K562 (cell line): Measurements from ENCODE around the gene EHBP1L1. TPM values are rescaled to one million over a fixed set of nuclear protein-coding genes. Genes with fewer than 3 reads are reported as not detected.

Experiments
- ATAC-seq: fragments of 200-7000 bp; cut with Tn5 transposase; 3 replicates; pipeline ENCODE4 v1.9.1; 2020; ENCODE audit warnings: moderate library complexity
- BruUV-seq: library from RNA; stranded (reverse); fragments of 400-500 nt; replicated peaks from 2 replicates; lab custom pipeline; 2021; lab: Mats Ljungman, UMichigan
- CTCF ChIA-PET: fragments of 300-600 bp; formaldehyde crosslinking; extraction: SDS; loops from one replicate; lab custom pipeline; 2021; ENCODE audit warnings: low intra/inter-chr PET ratio; lab: Yijun Ruan, JAX
- POLR2A ChIA-PET: fragments of 300-600, 350-650 bp; sonication (Branson Sonifier 250); formaldehyde crosslinking; extraction: SDS; loops from one replicate; lab custom pipeline; 2021; ENCODE audit warnings: antibody characterized with exemption, inconsistent platforms; lab: Yijun Ruan, JAX
- DNase-seq, 4 experiments: peaks; one replicate each; pipeline versions ENCODE4 v3.0.0 to v3.0.0-alpha.2; 2011 to 2018; ENCODE audit warnings: low spot score in 3 of 4, mixed read lengths in 3 of 4; ENCODE audit errors: extremely low read depth in 1 of 4
- FAIRE-seq: peaks from 2 replicates; lab custom pipeline; 2011; peaks lifted over from hg19 to GRCh38; lab: Jason Lieb, UNC
- H2AFZ ChIP-seq: 2 replicates; pipeline ENCODE4 v1.6.0; 2011; ENCODE audit warnings: low read depth, low read length, control low read depth, inconsistent platforms
- H3K27ac ChIP-seq: fragments of 200-600 bp; 3 replicates; pipeline ENCODE4 v1.8.0; 2011; ENCODE audit warnings: low read depth, mild to moderate bottlenecking, control low read depth, inconsistent platforms, low read length, moderate library complexity, mixed read lengths; ENCODE audit errors: extremely low read depth
- H3K27me3 ChIP-seq, 2 experiments: fragments of 300-600 bp in 1 of 2; 2 replicates in 1 of 2; 3 replicates in 1 of 2; pipeline versions ENCODE4 v1.6.0 to v1.8.0; 2011; ENCODE audit warnings: inconsistent platforms in 2 of 2, low read length in 2 of 2, mild to moderate bottlenecking in 1 of 2, mixed read lengths in 1 of 2, moderate library complexity in 1 of 2; ENCODE audit not compliant: control insufficient read depth in 2 of 2, insufficient read depth in 2 of 2
- H3K36me3 ChIP-seq: fragments of 300-600 bp; 3 replicates; pipeline ENCODE4 v1.8.0; 2011; ENCODE audit warnings: mild to moderate bottlenecking, low read length, inconsistent platforms; ENCODE audit not compliant: control insufficient read depth, insufficient read depth
- H3K4me1 ChIP-seq, 2 experiments: fragments of 200-600 bp in 1 of 2; replicated peaks in 1 of 2; 2 replicates in 1 of 2; 3 replicates in 1 of 2; pipeline versions ENCODE4 v1.5.1 to v1.8.0; 2011; ENCODE audit warnings: inconsistent platforms in 2 of 2, low read length in 2 of 2, mild to moderate bottlenecking in 1 of 2, mixed read lengths in 1 of 2, moderate library complexity in 1 of 2; ENCODE audit not compliant: control insufficient read depth in 2 of 2, insufficient read depth in 2 of 2
- H3K4me2 ChIP-seq: 2 replicates; pipeline ENCODE4 v1.6.1; 2011; ENCODE audit warnings: low read length, control low read depth, inconsistent platforms, mixed read lengths; ENCODE audit not compliant: insufficient read depth
- H3K4me3 ChIP-seq: fragments of 200-600 bp; sonication (generic), shearing (Covaris generic); 2 replicates; pipeline ENCODE4 v1.5.1; 2016; ENCODE audit warnings: control low read depth, inconsistent platforms
- H3K79me2 ChIP-seq: fragments of 200-600 bp; 3 replicates; pipeline ENCODE4 v1.8.0; 2011; ENCODE audit warnings: low read length, inconsistent platforms; ENCODE audit not compliant: control insufficient read depth, insufficient read depth
- H3K9ac ChIP-seq, 2 experiments: 2 replicates each; pipeline versions ENCODE4 v1.6.0 to v1.6.1; 2011; ENCODE audit warnings: low read depth in 2 of 2, low read length in 2 of 2, control low read depth in 1 of 2, inconsistent platforms in 1 of 2, mild to moderate bottlenecking in 1 of 2, mixed read lengths in 1 of 2; ENCODE audit not compliant: insufficient read depth in 1 of 2
- H3K9me1 ChIP-seq: one replicate; pipeline ENCODE4 v1.6.0; 2011; ENCODE audit warnings: inconsistent platforms, mild to moderate bottlenecking, low read length, moderate library complexity; ENCODE audit not compliant: control insufficient read depth, insufficient read depth
- H3K9me3 ChIP-seq: replicated peaks from 2 replicates; pipeline ENCODE4 v1.5.1; 2011; ENCODE audit warnings: low read depth, low read length, inconsistent platforms; ENCODE audit not compliant: control insufficient read depth, insufficient read depth
- H4K20me1 ChIP-seq: replicated peaks from 2 replicates; pipeline ENCODE4 v1.6.1; 2011; ENCODE audit warnings: low read length, inconsistent platforms, mixed read lengths; ENCODE audit not compliant: control insufficient read depth, insufficient read depth
- CCAR2 ChIP-seq: fragments of 200-400 bp; formaldehyde crosslinking; IDR thresholded peaks from 2 replicates; pipeline ENCODE4 v1.6.1; 2017; ENCODE audit warnings: mild to moderate bottlenecking, low read depth, low read length
- FOXJ3 ChIP-seq: sonication (generic); formaldehyde crosslinking; IDR thresholded peaks from 2 replicates; pipeline ENCODE4 v1.4.0; 2020; ENCODE audit warnings: mild to moderate bottlenecking, missing genetic modification reagents
- KLF10 ChIP-seq: fragments of 250-450 bp; sonication (Bioruptor Pico); IDR thresholded peaks from 2 replicates; pipeline ENCODE4 v1.6.1; 2021; ENCODE audit warnings: matching md5 sums
- POLR2G ChIP-seq: fragments of 200-400 bp; formaldehyde crosslinking; IDR thresholded peaks from 2 replicates; pipeline ENCODE4 v1.6.1; 2017; ENCODE audit warnings: low read depth, mild to moderate bottlenecking, antibody characterized with exemption, low read length, moderate library complexity
- SPI1 ChIP-seq: IDR thresholded peaks from 2 replicates; pipeline ENCODE4 v1.6.1; 2011; ENCODE audit warnings: low read depth, low read length, control low read depth, borderline replicate concordance
- TAF1 ChIP-seq: IDR thresholded peaks from 2 replicates; pipeline ENCODE4 v1.6.1; 2011; ENCODE audit warnings: mild to moderate bottlenecking, low read length, moderate library complexity; ENCODE audit not compliant: insufficient read depth, control insufficient read depth, severe bottlenecking; ENCODE audit errors: extremely low read depth
- ZC3H4 ChIP-seq: sonication (generic); formaldehyde crosslinking; IDR thresholded peaks from 2 replicates; pipeline ENCODE4 v1.9.0; 2021; ENCODE audit warnings: missing genetic modification reagents, borderline replicate concordance
- ZNF780A ChIP-seq: fragments of 250-450 bp; sonication (Bioruptor Pico); IDR thresholded peaks from 2 replicates; pipeline ENCODE4 v1.5.0; 2021; ENCODE audit warnings: mild to moderate bottlenecking
- WGBS: fragments of 100-300 bp; shearing (Covaris generic); methylation state at CpG from one replicate; pipeline ENCODE4 v1.1.6; 2016; ENCODE audit warnings: low coverage, mixed read lengths; ENCODE audit not compliant: insufficient coverage; ENCODE audit errors: missing lambda C conversion rate; 5-methylcytosine and 5-hydroxymethylcytosine counted together
- in situ Hi-C: fragments of 300-500 bp; cut with MboI; formaldehyde crosslinking; loops from 4 replicates; pipeline ENCODE4 v1.15.0; 2018; ENCODE audit warnings: inconsistent platforms, mixed read lengths
- intact Hi-C: fragments of 100-400 bp; cut with micrococcal nuclease; formaldehyde crosslinking; loops from 2 replicates; pipeline ENCODE4 v1.14.2; 2022
- polyA plus RNA-seq, 8 experiments: library from polyadenylated mRNA; depleted of rRNA in 4 of 8; stranded (reverse) in 5 of 8; unstranded in 3 of 8; fragments of >200 nt; fragmentation: Nextera tagmentation in 2 of 8; fragmentation: Illumina TruSeq in 1 of 8; extraction: Ambion mirVana in 2 of 8; extraction: Trizol in 1 of 8; gene quantifications; 2 replicates each; pipeline versions ENCODE4 v1.2.1 to v1.2.3, GENCODE V29; 2011 to 2014; ENCODE audit warnings: inconsistent platforms in 1 of 8, missing spikeins in 1 of 8
- total RNA-seq, 7 experiments: library from RNA; depleted of rRNA in 6 of 7; stranded (reverse); fragments of >200 nt in 6 of 7; fragmentation: Illumina TruSeq in 2 of 7; extraction: Trizol in 2 of 7; gene quantifications; 2 replicates each; pipeline versions ENCODE4 v1.2.1 to v1.2.3, GENCODE V29; 2011 to 2021; ENCODE audit warnings: low replicate concordance in 1 of 7
- TF ChIP-seq, protein P1 (sequence below): fragments of 450-650 bp; IDR thresholded peaks from 2 replicates; pipeline ENCODE4 v1.6.1; 2017; ENCODE audit warnings: antibody characterized with exemption
- TF ChIP-seq, protein P2 (sequence below): sonication (generic); formaldehyde crosslinking; IDR thresholded peaks from 2 replicates; pipeline ENCODE4 v1.8.0; 2023; ENCODE audit warnings: mild to moderate bottlenecking, missing genetic modification reagents
- TF ChIP-seq, protein P3 (sequence below): fragments of 450-650 bp; IDR thresholded peaks from 2 replicates; pipeline ENCODE4 v1.6.1; 2014; ENCODE audit warnings: low read depth, mild to moderate bottlenecking, moderate library complexity, borderline replicate concordance
- TF ChIP-seq, protein P4 (sequence below): sonication (generic); formaldehyde crosslinking; IDR thresholded peaks from 2 replicates; pipeline ENCODE4 v1.8.0; 2022; ENCODE audit warnings: mild to moderate bottlenecking, missing genetic modification reagents, borderline replicate concordance

EHBP1L1 gene
- total and polyA plus RNA-seq, 9 of the 15 experiments (the other 6 are each of a cell fraction or from before 2014, with no cell fraction given) = 0.03 to 87.1 (median 26.3) TPM

DNA sequence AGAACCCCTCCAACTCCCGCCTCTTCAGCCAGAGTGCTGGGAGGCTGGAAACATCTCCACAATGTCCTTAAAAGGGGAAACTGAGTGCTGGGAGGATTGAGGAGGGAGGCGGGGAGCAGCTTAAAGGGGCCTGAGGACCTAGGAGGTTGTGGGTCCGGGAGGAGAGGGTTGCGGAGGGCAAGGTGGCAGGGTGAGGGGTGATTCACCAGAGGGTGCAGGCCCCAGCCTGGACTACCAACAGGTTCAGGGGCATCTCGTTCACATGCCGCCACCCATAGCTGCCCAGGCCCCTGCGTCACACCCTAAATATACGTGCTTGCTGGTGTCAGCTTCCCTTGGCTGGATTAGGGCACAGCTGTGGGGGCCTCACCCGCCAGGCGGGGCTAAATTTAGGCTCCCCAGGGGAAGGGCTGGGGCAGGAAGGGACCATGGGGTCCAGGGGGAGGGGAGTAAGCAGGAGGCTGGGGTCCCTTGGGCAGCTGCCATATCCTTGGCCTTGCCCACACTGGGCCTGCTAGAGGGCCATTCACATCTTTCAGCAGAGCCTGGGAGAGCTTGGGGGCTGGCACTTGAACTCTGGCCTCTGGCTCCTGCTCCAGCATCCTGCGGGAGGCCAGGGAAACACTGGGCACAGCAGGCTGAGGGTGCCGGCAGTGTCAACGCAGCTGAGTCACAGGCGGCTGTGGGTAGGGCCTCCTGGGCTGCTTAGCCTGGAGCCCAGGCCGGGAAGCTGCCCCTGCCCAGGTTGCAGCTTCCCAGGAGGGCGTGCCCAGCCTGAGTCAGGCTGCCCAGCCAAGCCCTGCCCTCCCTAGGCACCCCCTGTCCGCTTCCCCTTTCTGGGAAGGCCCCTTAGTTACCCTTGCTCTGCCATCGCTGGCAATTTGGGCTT is 1.3 kb downstream of the EHBP1L1 start:
- H3K9ac ChIP-seq = peak overlapping the region; percentile 76 to 95
- no TSS peak for BruUV-seq
- ChIA-PET POLR2A (interaction anchor here (0.7 to 1.9 kb wide), 7 partner anchors 9 to 154 kb away, joined by 3 to 10 read pairs (median 4); partner anchors contain the start of genes KCNK7, MALAT1 and NEAT1), CTCF (interaction anchor here (0.6 kb wide), 1 partner anchor 296 kb away, joined by 3 read pairs; no protein-coding TSS in a partner anchor)
- 66% methylated on average over 16 of the region's 18 CpGs for WGBS
- H3K36me3 ChIP-seq = peaks cover 53% of the 10 kb centered on the region; the same call in 2 of the 3 replicates
- H3K27me3 ChIP-seq = no peaks in the 10 kb centered on the region; a peak in 1 of 5 replicates
- peaks cover 49% of the 10 kb centered on the region for H3K79me2 ChIP-seq
- no peaks in the 10 kb centered on the region for H3K9me3 ChIP-seq
- intact Hi-C loops = no loop called here
- peaks cover 5% of the 10 kb centered on the region for H3K9me1 ChIP-seq
- peaks cover 46 to 96% of the 10 kb centered on the region in 2 experiments for H3K4me1 ChIP-seq
- ATAC-seq (no peak), DNase-seq (no peak), FAIRE-seq (no peak)
- no peak overlapping the region for H2AFZ ChIP-seq
- in situ Hi-C loops = no loop called here
- H3K4me2 ChIP-seq = peak overlapping the region; percentile 90
- H3K27ac ChIP-seq = peak overlapping the region; percentile 84
- H3K4me3 ChIP-seq = peak overlapping the region; percentile 88
- H4K20me1 ChIP-seq = no peaks in the 10 kb centered on the region
- TF ChIP-seq ZNF780A (CRISPR knock-in tag) (no peak), ZC3H4 (CRISPR knock-in tag) (0 out of 2 replicates have a peak, but pooled peaks have one; percentile 66), POLR2G (peak; percentile 51), CCAR2 (no peak), FOXJ3 (CRISPR knock-in tag) (no peak), SPI1 (0 out of 2 replicates have a peak, but pooled peaks have one; percentile 20), TAF1 (peak; percentile 14), KLF10 (no peak)
- TF ChIP-seq, protein P1, sequence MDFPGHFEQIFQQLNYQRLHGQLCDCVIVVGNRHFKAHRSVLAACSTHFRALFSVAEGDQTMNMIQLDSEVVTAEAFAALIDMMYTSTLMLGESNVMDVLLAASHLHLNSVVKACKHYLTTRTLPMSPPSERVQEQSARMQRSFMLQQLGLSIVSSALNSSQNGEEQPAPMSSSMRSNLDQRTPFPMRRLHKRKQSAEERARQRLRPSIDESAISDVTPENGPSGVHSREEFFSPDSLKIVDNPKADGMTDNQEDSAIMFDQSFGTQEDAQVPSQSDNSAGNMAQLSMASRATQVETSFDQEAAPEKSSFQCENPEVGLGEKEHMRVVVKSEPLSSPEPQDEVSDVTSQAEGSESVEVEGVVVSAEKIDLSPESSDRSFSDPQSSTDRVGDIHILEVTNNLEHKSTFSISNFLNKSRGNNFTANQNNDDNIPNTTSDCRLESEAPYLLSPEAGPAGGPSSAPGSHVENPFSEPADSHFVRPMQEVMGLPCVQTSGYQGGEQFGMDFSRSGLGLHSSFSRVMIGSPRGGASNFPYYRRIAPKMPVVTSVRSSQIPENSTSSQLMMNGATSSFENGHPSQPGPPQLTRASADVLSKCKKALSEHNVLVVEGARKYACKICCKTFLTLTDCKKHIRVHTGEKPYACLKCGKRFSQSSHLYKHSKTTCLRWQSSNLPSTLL = no peak
- TF ChIP-seq, protein P2, sequence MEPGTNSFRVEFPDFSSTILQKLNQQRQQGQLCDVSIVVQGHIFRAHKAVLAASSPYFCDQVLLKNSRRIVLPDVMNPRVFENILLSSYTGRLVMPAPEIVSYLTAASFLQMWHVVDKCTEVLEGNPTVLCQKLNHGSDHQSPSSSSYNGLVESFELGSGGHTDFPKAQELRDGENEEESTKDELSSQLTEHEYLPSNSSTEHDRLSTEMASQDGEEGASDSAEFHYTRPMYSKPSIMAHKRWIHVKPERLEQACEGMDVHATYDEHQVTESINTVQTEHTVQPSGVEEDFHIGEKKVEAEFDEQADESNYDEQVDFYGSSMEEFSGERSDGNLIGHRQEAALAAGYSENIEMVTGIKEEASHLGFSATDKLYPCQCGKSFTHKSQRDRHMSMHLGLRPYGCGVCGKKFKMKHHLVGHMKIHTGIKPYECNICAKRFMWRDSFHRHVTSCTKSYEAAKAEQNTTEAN (CRISPR knock-in tag) = 0 out of 2 replicates have a peak, but pooled peaks have one; percentile 21
- TF ChIP-seq, protein P3, sequence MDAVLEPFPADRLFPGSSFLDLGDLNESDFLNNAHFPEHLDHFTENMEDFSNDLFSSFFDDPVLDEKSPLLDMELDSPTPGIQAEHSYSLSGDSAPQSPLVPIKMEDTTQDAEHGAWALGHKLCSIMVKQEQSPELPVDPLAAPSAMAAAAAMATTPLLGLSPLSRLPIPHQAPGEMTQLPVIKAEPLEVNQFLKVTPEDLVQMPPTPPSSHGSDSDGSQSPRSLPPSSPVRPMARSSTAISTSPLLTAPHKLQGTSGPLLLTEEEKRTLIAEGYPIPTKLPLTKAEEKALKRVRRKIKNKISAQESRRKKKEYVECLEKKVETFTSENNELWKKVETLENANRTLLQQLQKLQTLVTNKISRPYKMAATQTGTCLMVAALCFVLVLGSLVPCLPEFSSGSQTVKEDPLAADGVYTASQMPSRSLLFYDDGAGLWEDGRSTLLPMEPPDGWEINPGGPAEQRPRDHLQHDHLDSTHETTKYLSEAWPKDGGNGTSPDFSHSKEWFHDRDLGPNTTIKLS = no peak
- TF ChIP-seq, protein P4, sequence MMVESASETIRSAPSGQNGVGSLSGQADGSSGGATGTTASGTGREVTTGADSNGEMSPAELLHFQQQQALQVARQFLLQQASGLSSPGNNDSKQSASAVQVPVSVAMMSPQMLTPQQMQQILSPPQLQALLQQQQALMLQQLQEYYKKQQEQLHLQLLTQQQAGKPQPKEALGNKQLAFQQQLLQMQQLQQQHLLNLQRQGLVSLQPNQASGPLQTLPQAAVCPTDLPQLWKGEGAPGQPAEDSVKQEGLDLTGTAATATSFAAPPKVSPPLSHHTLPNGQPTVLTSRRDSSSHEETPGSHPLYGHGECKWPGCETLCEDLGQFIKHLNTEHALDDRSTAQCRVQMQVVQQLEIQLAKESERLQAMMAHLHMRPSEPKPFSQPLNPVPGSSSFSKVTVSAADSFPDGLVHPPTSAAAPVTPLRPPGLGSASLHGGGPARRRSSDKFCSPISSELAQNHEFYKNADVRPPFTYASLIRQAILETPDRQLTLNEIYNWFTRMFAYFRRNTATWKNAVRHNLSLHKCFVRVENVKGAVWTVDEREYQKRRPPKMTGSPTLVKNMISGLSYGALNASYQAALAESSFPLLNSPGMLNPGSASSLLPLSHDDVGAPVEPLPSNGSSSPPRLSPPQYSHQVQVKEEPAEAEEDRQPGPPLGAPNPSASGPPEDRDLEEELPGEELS (CRISPR knock-in tag) = 0 out of 2 replicates have a peak, but pooled peaks have one; percentile 10
